Nephron progenitor cell (in vitro differentiated cells): Measurements from ENCODE around the gene SPAG9.

Source experiments
- DNase-seq: peaks from one replicate; pipeline ENCODE4 v3.0.0; 2021
- H3K27ac Mint-ChIP-seq: 2 replicates; pipeline ENCODE4 v1.8.0; 2021; ENCODE audit warnings: mild to moderate bottlenecking, moderate library complexity, mixed read lengths
- H3K27me3 Mint-ChIP-seq: 2 replicates; pipeline ENCODE4 v1.8.0; 2021; ENCODE audit warnings: mild to moderate bottlenecking, low read depth, mixed read lengths; ENCODE audit not compliant: poor library complexity
- H3K36me3 Mint-ChIP-seq: 2 replicates; pipeline ENCODE4 v1.8.0; 2021; ENCODE audit warnings: low read depth, mixed read lengths
- H3K4me1 Mint-ChIP-seq: 2 replicates; pipeline ENCODE4 v1.8.0; 2021; ENCODE audit warnings: mixed read lengths
- H3K4me3 Mint-ChIP-seq: 2 replicates; pipeline ENCODE4 v1.8.0; 2021; ENCODE audit warnings: mild to moderate bottlenecking, moderate library complexity, mixed read lengths
- H3K9me3 Mint-ChIP-seq: 2 replicates; pipeline ENCODE4 v1.8.0; 2021; ENCODE audit warnings: mild to moderate bottlenecking, moderate library complexity, mixed read lengths
- CTCF ChIP-seq: fragments of 200-600 bp; sonication (generic); IDR thresholded peaks from 2 replicates; pipeline ENCODE4 v1.5.0; 2021; ENCODE audit warnings: antibody characterized with exemption

Gene SPAG9

DNA sequence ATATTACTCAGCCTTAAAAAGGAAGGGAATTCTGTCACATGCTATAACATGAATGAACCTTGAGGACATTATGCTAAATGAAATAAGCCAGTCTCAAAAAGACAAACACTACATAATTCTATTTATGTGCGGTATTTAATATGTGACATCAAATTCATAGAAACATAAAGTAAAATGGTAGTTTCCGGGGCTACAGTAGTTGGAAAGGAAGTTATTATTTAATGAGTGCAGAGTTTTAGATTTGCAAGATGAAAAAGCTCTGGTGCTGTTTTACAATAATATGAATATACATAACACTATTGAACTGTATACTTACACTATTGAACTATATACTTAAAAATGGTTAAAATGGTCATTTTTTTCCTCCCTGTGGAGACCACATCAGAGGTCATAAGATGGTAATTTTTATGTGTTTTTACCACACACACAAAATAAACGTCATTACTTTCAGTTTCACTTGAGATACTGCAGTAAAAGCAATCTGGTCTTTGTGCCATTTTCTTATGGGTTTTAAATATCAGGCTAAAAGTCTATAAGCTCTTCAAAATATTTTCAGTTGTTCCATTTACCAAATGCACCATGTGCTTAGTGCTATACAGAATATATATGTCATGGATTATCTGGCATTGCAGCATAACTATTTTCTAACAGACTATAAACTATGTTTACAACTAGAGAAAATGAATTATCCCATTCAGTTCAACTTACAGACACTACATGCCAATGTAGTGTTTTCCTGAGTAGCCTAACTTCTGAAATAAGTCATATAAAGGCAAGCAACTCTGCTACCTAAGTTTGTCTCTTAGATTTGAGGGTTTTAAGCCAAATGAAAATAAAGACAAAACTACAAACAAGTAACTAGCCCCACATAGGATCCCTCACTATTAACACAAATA is 90.9 kb downstream of the SPAG9 start:
- Mint-ChIP-seq H3K4me1 (peaks cover 3% of the 10 kb centered on the region), H3K9me3 (no peaks in the 10 kb centered on the region), H3K27me3 (no peaks in the 10 kb centered on the region), H3K36me3 (peaks cover 24% of the 10 kb centered on the region), H3K4me3 (no peak overlapping the region), H3K27ac (peak overlapping the region; percentile 47)
- DNase-seq, result no peak
- TF ChIP-seq CTCF, result no peak

DNA sequence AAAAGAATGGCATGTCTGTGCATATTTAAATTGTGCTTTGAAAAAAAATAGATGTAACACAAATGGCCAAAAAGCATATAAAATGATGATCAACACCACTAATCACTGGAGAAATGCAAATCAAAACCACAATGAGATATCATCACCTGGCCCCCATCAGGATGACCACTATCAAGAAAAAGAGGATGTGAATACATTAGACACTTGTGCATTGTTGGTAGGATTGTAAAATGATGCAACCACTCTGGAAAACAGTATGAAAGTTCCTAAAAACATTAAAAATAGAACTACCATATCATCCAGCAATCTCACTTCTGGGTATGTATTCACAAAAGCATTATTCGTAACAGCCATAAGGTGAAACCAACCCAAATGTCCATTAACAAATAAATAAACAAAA is 91.5 kb downstream of the SPAG9 start:
- no peak for DNase-seq
- TF ChIP-seq CTCF, result no peak
- Mint-ChIP-seq H3K4me1 (peaks cover 3% of the 10 kb centered on the region), H3K36me3 (peaks cover 21% of the 10 kb centered on the region), H3K27ac (no peak overlapping the region), H3K27me3 (no peaks in the 10 kb centered on the region), H3K4me3 (no peak overlapping the region), H3K9me3 (no peaks in the 10 kb centered on the region)

DNA sequence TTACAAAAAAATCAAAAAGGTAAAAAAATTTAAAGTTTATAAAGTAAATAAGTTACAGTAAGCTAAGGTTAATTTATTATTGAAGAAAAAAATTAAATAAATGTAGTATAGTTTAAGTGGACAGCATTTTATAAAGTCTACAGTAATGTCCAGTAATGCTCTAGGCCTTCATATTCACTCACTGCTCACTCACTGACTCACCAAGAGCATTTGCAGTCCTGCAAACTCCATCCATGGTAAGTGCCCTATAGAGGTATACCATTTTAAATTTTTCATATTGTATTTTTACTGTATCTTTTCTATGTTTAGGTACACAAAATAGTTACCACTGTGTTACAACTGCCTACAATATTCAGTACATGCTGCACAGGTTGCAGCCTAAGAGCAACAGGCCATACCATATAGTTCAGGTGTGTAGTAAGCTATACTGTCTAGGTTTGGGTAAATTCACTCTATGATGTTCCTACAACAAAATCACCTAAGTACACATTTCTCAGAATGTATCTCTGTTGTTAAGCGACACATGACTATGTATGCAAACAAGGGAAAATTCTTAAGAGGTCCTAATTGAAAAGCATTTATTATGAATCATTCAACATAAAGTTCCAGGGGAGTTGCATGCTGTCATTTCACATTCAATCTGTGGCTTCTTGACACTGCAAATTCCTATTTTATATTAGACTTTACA is 92.3 kb downstream of the SPAG9 start:
- Mint-ChIP-seq H3K9me3 (no peaks in the 10 kb centered on the region), H3K4me3 (no peak overlapping the region), H3K4me1 (peaks cover 3% of the 10 kb centered on the region), H3K36me3 (peaks cover 19% of the 10 kb centered on the region), H3K27me3 (no peaks in the 10 kb centered on the region), H3K27ac (no peak overlapping the region)
- TF ChIP-seq CTCF, result no peak
- no peak for DNase-seq

DNA sequence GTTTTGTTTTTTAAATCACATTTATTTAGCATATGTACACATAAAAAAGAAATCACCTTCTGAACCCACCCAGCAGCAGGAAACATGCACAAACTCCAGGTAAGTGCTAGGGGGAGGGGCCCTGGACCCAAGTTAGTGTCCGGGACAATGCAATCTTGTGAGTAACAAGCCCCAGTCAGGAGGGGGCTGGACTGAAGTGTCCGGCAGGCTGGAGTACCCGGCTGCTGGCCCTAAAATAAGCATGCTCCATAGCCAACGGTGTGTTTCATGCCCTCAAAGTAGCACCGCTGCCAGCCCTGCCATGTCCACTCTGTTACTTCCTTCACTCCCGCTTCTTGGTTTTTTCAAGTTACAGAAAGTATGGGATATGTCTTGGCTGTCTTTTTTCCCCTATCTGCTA is 102.1 kb downstream of the SPAG9 start:
- Mint-ChIP-seq H3K4me3 (no peak overlapping the region), H3K27me3 (no peaks in the 10 kb centered on the region), H3K27ac (no peak overlapping the region), H3K36me3 (peaks cover 24% of the 10 kb centered on the region), H3K9me3 (no peaks in the 10 kb centered on the region), H3K4me1 (peaks cover 17% of the 10 kb centered on the region)
- DNase-seq, result no peak
- TF ChIP-seq CTCF, result no peak

- H3K9me3 Mint-ChIP-seq, result no peaks in the 10 kb centered on the region
- peaks cover 17% of the 10 kb centered on the region for H3K4me1 Mint-ChIP-seq
- no peak for TF ChIP-seq CTCF
- no peak overlapping the region for H3K4me3 Mint-ChIP-seq
- H3K27me3 Mint-ChIP-seq, result no peaks in the 10 kb centered on the region
- peak overlapping the region; percentile 1 for H3K27ac Mint-ChIP-seq
- DNase-seq, result no peak
- H3K36me3 Mint-ChIP-seq, result peaks cover 27% of the 10 kb centered on the region
Observed at GRCh38 chr17:51017270-51017669, 103.4 kb downstream of the SPAG9 start.
